ENCODE data around the gene PLCXD3. TPM values are rescaled to one million over a fixed set of nuclear protein-coding genes. Genes with fewer than 3 reads are reported as not detected.

PLCXD3 gene
- total and polyA plus RNA-seq, 2 donors, result 0.05 to 0.37 TPM

- Histone ChIP-seq H3K4me3 (ENCODE audit: low read length in 2 of 2) (no peak overlapping the region), H3K4me1 (ENCODE audit: control insufficient read depth in 2 of 2, insufficient read depth in 2 of 2, low read length in 2 of 2) (no peaks in the 10 kb centered on the region), H3K9me3 (ENCODE audit: control insufficient read depth in 2 of 2, insufficient read depth in 1 of 2, low read length in 1 of 2) (no peaks in the 10 kb centered on the region), H3K36me3 (ENCODE audit: control insufficient read depth in 2 of 2, insufficient read depth in 2 of 2, low read length in 1 of 2) (no peaks in the 10 kb centered on the region), H3K27ac (ENCODE audit: low read depth in 1 of 2, low read length in 1 of 2) (no peak overlapping the region), H3K27me3 (ENCODE audit: control insufficient read depth in 2 of 2, insufficient read depth in 1 of 2, low read length in 1 of 2) (no peaks in the 10 kb centered on the region)
- 85% methylated on average over 2 of the region's 2 CpGs for WGBS
- DNase-seq (ENCODE audit: low read depth in 6 of 9, low spot score in 9 of 9), result no peak
Observed at GRCh38 chr5:41263335-41263734, 247.1 kb downstream of the PLCXD3 start.

All from thymus (tissue), 11 donors.